PFSK-1 (cell line): ENCODE measurements around the gene AKAP9.

ENCODE experiments used
- FOXP2 ChIP-seq: optimal IDR thresholded peaks from 2 replicates; pipeline ENCODE3; 2011; ENCODE audit warnings: borderline replicate concordance, control low read depth, inconsistent platforms; ENCODE audit not compliant: insufficient read depth; ENCODE audit errors: extremely low read length, extremely low read depth
- POLR2AphosphoS5 ChIP-seq: IDR thresholded peaks from 2 replicates; pipeline ENCODE4 v1.6.1; 2012; ENCODE audit warnings: low read depth, mild to moderate bottlenecking, control low read depth, low read length, moderate library complexity
- SIN3A ChIP-seq: IDR thresholded peaks from 2 replicates; pipeline ENCODE4 v1.6.1; 2012; ENCODE audit warnings: mild to moderate bottlenecking, low read length, moderate library complexity, borderline replicate concordance; ENCODE audit not compliant: insufficient read depth
- TAF1 ChIP-seq: IDR thresholded peaks from 2 replicates; pipeline ENCODE4 v1.6.1; 2012; ENCODE audit warnings: low read length, control low read depth, borderline replicate concordance; ENCODE audit not compliant: insufficient read depth
- TF ChIP-seq, protein P1 (sequence below), 2 experiments: IDR thresholded peaks; 2 replicates each; pipeline versions ENCODE4 v1.6.1 to v1.8.0; 2011 to 2012; ENCODE audit warnings: low read depth in 2 of 2, low read length in 2 of 2, control low read depth in 1 of 2, inconsistent platforms in 1 of 2, mild to moderate bottlenecking in 1 of 2, moderate library complexity in 1 of 2; ENCODE audit not compliant: insufficient read depth in 1 of 2

Gene AKAP9

GRCh38 chr7:91898240-91898992 is 42.2 kb upstream of the AKAP9 start:
- TF ChIP-seq SIN3A: no peak

DNA sequence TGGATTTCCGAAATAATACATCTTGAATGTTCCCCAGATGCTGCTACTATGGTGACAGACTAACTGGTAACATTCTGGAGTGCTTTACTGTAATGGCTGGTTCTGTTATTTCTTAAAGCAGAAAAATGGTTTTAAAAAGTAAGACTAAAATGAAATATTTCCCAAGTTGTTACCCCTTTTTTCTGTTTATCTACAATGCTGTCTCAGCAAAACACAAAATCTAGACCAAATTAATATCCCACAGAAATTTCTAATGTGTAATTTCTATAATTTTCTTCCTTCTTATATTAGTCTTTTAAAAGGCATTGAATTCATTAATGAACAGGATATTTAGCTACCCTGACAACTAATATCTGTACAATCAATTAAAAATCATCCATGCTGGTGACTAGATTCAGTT is 41.1 kb upstream of the AKAP9 start:
- TF ChIP-seq, protein P1, sequence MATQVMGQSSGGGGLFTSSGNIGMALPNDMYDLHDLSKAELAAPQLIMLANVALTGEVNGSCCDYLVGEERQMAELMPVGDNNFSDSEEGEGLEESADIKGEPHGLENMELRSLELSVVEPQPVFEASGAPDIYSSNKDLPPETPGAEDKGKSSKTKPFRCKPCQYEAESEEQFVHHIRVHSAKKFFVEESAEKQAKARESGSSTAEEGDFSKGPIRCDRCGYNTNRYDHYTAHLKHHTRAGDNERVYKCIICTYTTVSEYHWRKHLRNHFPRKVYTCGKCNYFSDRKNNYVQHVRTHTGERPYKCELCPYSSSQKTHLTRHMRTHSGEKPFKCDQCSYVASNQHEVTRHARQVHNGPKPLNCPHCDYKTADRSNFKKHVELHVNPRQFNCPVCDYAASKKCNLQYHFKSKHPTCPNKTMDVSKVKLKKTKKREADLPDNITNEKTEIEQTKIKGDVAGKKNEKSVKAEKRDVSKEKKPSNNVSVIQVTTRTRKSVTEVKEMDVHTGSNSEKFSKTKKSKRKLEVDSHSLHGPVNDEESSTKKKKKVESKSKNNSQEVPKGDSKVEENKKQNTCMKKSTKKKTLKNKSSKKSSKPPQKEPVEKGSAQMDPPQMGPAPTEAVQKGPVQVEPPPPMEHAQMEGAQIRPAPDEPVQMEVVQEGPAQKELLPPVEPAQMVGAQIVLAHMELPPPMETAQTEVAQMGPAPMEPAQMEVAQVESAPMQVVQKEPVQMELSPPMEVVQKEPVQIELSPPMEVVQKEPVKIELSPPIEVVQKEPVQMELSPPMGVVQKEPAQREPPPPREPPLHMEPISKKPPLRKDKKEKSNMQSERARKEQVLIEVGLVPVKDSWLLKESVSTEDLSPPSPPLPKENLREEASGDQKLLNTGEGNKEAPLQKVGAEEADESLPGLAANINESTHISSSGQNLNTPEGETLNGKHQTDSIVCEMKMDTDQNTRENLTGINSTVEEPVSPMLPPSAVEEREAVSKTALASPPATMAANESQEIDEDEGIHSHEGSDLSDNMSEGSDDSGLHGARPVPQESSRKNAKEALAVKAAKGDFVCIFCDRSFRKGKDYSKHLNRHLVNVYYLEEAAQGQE (IDR thresholded peaks at IDR 0.05; ENCODE audit: insufficient read depth in 1 of 2, low read depth in 2 of 2, low read length in 2 of 2): no peak
- TF ChIP-seq POLR2AphosphoS5 (no peak), SIN3A (no peak), FOXP2 (no peak), TAF1 (no peak)

- TF ChIP-seq, protein P1 (IDR thresholded peaks at IDR 0.05; ENCODE audit: insufficient read depth in 1 of 2, low read depth in 2 of 2, low read length in 2 of 2): no peak
Measured at GRCh38 chr7:91910171-91910570, 30.5 kb upstream of the AKAP9 start.

DNA sequence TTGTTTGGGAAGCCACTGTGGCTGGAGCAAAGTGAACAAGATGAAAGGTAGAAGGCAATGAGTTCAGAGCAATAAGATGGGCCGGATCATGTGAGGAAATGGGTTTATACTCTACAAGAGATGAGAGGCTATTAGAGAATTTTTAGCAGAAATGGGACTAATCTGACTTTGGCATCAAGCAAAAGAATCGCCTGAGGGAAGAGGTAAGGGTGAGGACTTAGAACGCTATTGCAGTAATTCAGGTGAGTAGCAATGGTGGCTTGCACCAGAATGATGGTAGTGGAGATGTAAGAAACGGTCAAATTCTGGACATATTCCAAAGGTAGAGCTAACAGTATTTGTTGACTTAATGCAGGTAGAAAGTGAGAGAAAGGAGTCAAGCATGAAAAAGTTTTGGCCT is 29.5 kb upstream of the AKAP9 start:
- TF ChIP-seq, protein P1 (IDR thresholded peaks at IDR 0.05; ENCODE audit: insufficient read depth in 1 of 2, low read depth in 2 of 2, low read length in 2 of 2): no peak
- no peak for TF ChIP-seq FOXP2
- no peak for TF ChIP-seq TAF1
- TF ChIP-seq POLR2AphosphoS5: no peak
- no peak for TF ChIP-seq SIN3A

- TF ChIP-seq FOXP2 (no peak), SIN3A (no peak), POLR2AphosphoS5 (no peak), TAF1 (no peak)
- TF ChIP-seq, protein P1 (IDR thresholded peaks at IDR 0.05; ENCODE audit: insufficient read depth in 1 of 2, low read depth in 2 of 2, low read length in 2 of 2): no peak
Measured at GRCh38 chr7:91912494-91912893, 28.2 kb upstream of the AKAP9 start.
